GM21515 (cell line): ENCODE results near the gene ALG14.
"Not testable (repeated sequence)": the region's sequence is repeated elsewhere in the genome, so short reads cannot be mapped to it uniquely, and the experiment has no call there.

Experiments
- ATAC-seq: cut with Tn5 transposase; IDR thresholded peaks from one replicate; pipeline ENCODE4 v1.9.1; 2021; ENCODE audit not compliant: unreplicated experiment

The ALG14 gene

GRCh38 chr1:95013950-95014574 lies 58.7 kb downstream of the ALG14 start:
- ATAC-seq: no peak

GRCh38 chr1:95012389-95012788 lies 60.4 kb downstream of the ALG14 start:
- no peak for ATAC-seq

GRCh38 chr1:95010158-95010557 lies 62.6 kb downstream of the ALG14 start:
- ATAC-seq: no peak

GRCh38 chr1:95007687-95008086 lies 65.1 kb downstream of the ALG14 start:
- ATAC-seq: no peak

GRCh38 chr1:95006681-95007080 lies 66.1 kb downstream of the ALG14 start:
- no peak for ATAC-seq

GRCh38 chr1:95005584-95005983 lies 67.2 kb downstream of the ALG14 start:
- ATAC-seq: no peak

- no peak for ATAC-seq
Measured at GRCh38 chr1:95004013-95004412, 68.7 kb downstream of the ALG14 start.

GRCh38 chr1:95003433-95003738 lies 69.4 kb downstream of the ALG14 start:
- no peak for ATAC-seq

- no peak for ATAC-seq
Measured at GRCh38 chr1:95002540-95003432, 70.0 kb downstream of the ALG14 start.

GRCh38 chr1:95002164-95002539 lies 70.6 kb downstream of the ALG14 start:
- ATAC-seq: no peak

GRCh38 chr1:94999456-95000131 lies 73.2 kb downstream of the ALG14 start:
- no peak for ATAC-seq

- ATAC-seq: no peak
Measured at GRCh38 chr1:94998748-94999147, 74.0 kb downstream of the ALG14 start.

- no peak for ATAC-seq
Measured at GRCh38 chr1:94998114-94998513, 74.6 kb downstream of the ALG14 start.

- ATAC-seq: not testable (repeated sequence)
Measured at GRCh38 chr1:94995536-94995935, 77.2 kb downstream of the ALG14 start.

- no peak for ATAC-seq
Measured at GRCh38 chr1:94994805-94995204, 77.9 kb downstream of the ALG14 start.

GRCh38 chr1:94993931-94994645 lies 78.7 kb downstream of the ALG14 start:
- ATAC-seq: no peak

- no peak for ATAC-seq
Measured at GRCh38 chr1:94992863-94993563, 79.7 kb downstream of the ALG14 start.

- ATAC-seq: no peak
Measured at GRCh38 chr1:94992161-94992560, 80.6 kb downstream of the ALG14 start.

- no peak for ATAC-seq
Measured at GRCh38 chr1:94989911-94990473, 82.8 kb downstream of the ALG14 start.

GRCh38 chr1:94989398-94989797 lies 83.4 kb downstream of the ALG14 start:
- no peak for ATAC-seq

GRCh38 chr1:94988356-94988755 lies 84.4 kb downstream of the ALG14 start:
- ATAC-seq: no peak
